CD4-positive, alpha-beta T cell (primary cell): ENCODE measurements around the gene SNRPF. TPM values are rescaled to one million over a fixed set of nuclear protein-coding genes. Genes with fewer than 3 reads are reported as not detected.
"Not testable (repeated sequence)": the region's sequence is repeated elsewhere in the genome, so short reads cannot be mapped to it uniquely, and the experiment has no call there.

Source experiments
- ATAC-seq: fragments of 200-7000 bp; cut with Tn5 transposase; one replicate; pipeline ENCODE4 v1.10.0; 2022; ENCODE audit warnings: mild to moderate bottlenecking; ENCODE audit not compliant: poor library complexity
- CTCF ChIA-PET: fragments of 350-600 bp; sonication (Branson Sonifier 250); formaldehyde crosslinking; loops from one replicate; lab custom pipeline; 2021; ENCODE audit warnings: antibody characterized with exemption, inconsistent platforms; lab: Charles Lee
- POLR2A ChIA-PET: fragments of 350-600 bp; sonication (Branson Sonifier 250); formaldehyde crosslinking; loops from one replicate; lab custom pipeline; 2021; ENCODE audit warnings: antibody characterized with exemption, inconsistent platforms; lab: Charles Lee
- DNase-seq, 14 experiments: peaks; one replicate each; pipeline ENCODE4 v3.0.0-alpha.2; 2013 to 2020; ENCODE audit warnings: mixed read lengths in 2 of 14
- H3K27ac ChIP-seq, 2 donors: one replicate each; pipeline versions ENCODE4 v1.5.1 to v1.7.0; 2013; ENCODE audit warnings: low read length in 2 of 2, low read depth in 1 of 2, mild to moderate bottlenecking in 1 of 2
- H3K27me3 ChIP-seq, 2 experiments: 1 replicate in 1 of 2; 2 replicates in 1 of 2; pipeline versions ENCODE4 v1.6.1 to v1.7.0; 2013; ENCODE audit warnings: low read length in 2 of 2, control low read depth in 1 of 2, mild to moderate bottlenecking in 1 of 2, moderate library complexity in 1 of 2; ENCODE audit not compliant: insufficient read depth in 2 of 2, control insufficient read depth in 1 of 2
- H3K36me3 ChIP-seq: one replicate; pipeline ENCODE4 v1.6.1; 2013; ENCODE audit warnings: low read length, control low read depth; ENCODE audit not compliant: insufficient read depth
- H3K4me1 ChIP-seq: one replicate; pipeline ENCODE4 v1.6.1; 2013; ENCODE audit warnings: low read length, control low read depth; ENCODE audit not compliant: insufficient read depth
- H3K4me3 ChIP-seq: one replicate; pipeline ENCODE4 v1.5.1; 2013; ENCODE audit warnings: mild to moderate bottlenecking, low read length, moderate library complexity
- H3K9me3 ChIP-seq, 2 experiments: 1 replicate in 1 of 2; 2 replicates in 1 of 2; pipeline versions ENCODE4 v1.6.1 to v1.7.0; 2013; ENCODE audit warnings: low read length in 2 of 2, mild to moderate bottlenecking in 2 of 2, control low read depth in 1 of 2, moderate library complexity in 1 of 2; ENCODE audit not compliant: control insufficient read depth in 1 of 2, insufficient read depth in 1 of 2
- H3K27ac Mint-ChIP-seq: one replicate; pipeline ENCODE4 v1.8.0; 2020; ENCODE audit warnings: mixed read lengths
- H3K27me3 Mint-ChIP-seq: one replicate; pipeline ENCODE4 v1.8.0; 2021; ENCODE audit warnings: mixed read lengths
- H3K36me3 Mint-ChIP-seq: one replicate; pipeline ENCODE4 v1.8.0; 2021; ENCODE audit warnings: low read depth, mixed read lengths
- H3K4me1 Mint-ChIP-seq: one replicate; pipeline ENCODE4 v1.8.0; 2021; ENCODE audit warnings: low read depth, mixed read lengths
- H3K4me3 Mint-ChIP-seq: one replicate; pipeline ENCODE4 v1.8.0; 2020; ENCODE audit warnings: mild to moderate bottlenecking, mixed read lengths
- H3K9me3 Mint-ChIP-seq: one replicate; pipeline ENCODE4 v1.8.0; 2020; ENCODE audit warnings: mixed read lengths
- CTCF ChIP-seq: fragments of 200-600 bp; IDR thresholded peaks from one replicate; pipeline ENCODE4 v1.8.0; 2022; ENCODE audit warnings: antibody characterized with exemption, mild to moderate bottlenecking
- intact Hi-C, 2 experiments: fragments of 100-400 bp; cut with DNase I in 1 of 2; cut with micrococcal nuclease in 1 of 2; formaldehyde crosslinking; loops; one replicate each; pipeline versions ENCODE4 v1.15.1 to v1.9.0; 2023 to 2025; cut with DNase I, micrococcal nuclease
- polyA plus RNA-seq, 2 donors: library from polyadenylated mRNA; unstranded; fragments of 120-200 nt; gene quantifications; one replicate each; pipeline ENCODE4 v1.2.1, GENCODE V29; 2013
- total RNA-seq, 174 experiments: library from RNA in 2 of 174; stranded (reverse) in 2 of 174; gene quantifications; one replicate each; pipeline ENCODE4 v1.2.3 and lab custom pipeline; 2021 to 2026

Gene SNRPF
- total RNA-seq, result 10 to 100 TPM; 40.9 to 44.0 TPM
- 33.5 TPM for polyA plus RNA-seq (2013, experiment 1 of 2)
- 31.4 TPM for polyA plus RNA-seq (2013, experiment 2 of 2)
- 13.4 to 118 (median 27.2) reads per million in 172 experiments for total RNA-seq (lab: John Stamatoyannopoulos, UW)

- DNase-seq, result peak; percentile 84 to 97 (median 91)
- Mint-ChIP-seq H3K4me3 (no peak within 1 kb of the TSS), H3K36me3 (peaks cover 35% of the 10 kb centered on the region), H3K4me1 (peaks cover 12% of the 10 kb centered on the region), H3K9me3 (no peaks in the 10 kb centered on the region), H3K27me3 (peaks cover 4% of the 10 kb centered on the region), H3K27ac (no peak within 1 kb of the TSS)
- CTCF ChIA-PET, result interaction anchor here (1.3 kb wide), 1 partner anchor 140 kb away, joined by 3 read pairs; no protein-coding TSS in a partner anchor
- peak; percentile 93 for ATAC-seq
- H3K27me3 ChIP-seq, result no peaks in the 10 kb centered on the region
- H3K4me1 ChIP-seq, result peaks cover 26% of the 10 kb centered on the region
- H3K9me3 ChIP-seq, result no peaks in the 10 kb centered on the region
- intact Hi-C loops, result loop anchor here (1.0 to 10.0 kb wide), 12 partner anchors 84 to 1594 kb away; partner anchors contain the start of genes LTA4H (in 2 of the 2), AMDHD1 (in 1 of the 2), CCDC38 (in 1 of the 2) and FGD6 (in 1 of the 2)
- TF ChIP-seq CTCF, result no peak
- H3K36me3 ChIP-seq, result peaks cover 26% of the 10 kb centered on the region
- peak within 1 kb of the TSS; percentile 83 for H3K4me3 ChIP-seq
- peak within 1 kb of the TSS; percentile 49 to 89 for H3K27ac ChIP-seq
- POLR2A ChIA-PET, result interaction anchor here (1.0 kb wide), 2 partner anchors 84 to 542 kb away, joined by 3 to 11 read pairs; partner anchors contain the start of genes AMDHD1 and CCDC38
Measured at GRCh38 chr12:95858451-95859343, at the start of gene SNRPF. TSS of gene SNRPF (plus strand) at chr12:95858952. CDS start at chr12:95859074, 122 bp downstream.

GRCh38 chr12:95809000-95809680 is 49.6 kb upstream of the SNRPF start:
- H3K4me3 Mint-ChIP-seq, result no peak overlapping the region
- Histone ChIP-seq H3K27ac (no peak overlapping the region), H3K36me3 (no peaks in the 10 kb centered on the region), H3K9me3 (no peaks in the 10 kb centered on the region), H3K4me1 (peaks cover 6% of the 10 kb centered on the region), H3K4me3 (no peak overlapping the region), H3K27me3 (peaks cover 2 to 8% of the 10 kb centered on the region in 2 experiments)
- DNase-seq (no peak), ATAC-seq (no peak)
- intact Hi-C loops, result no loop called here
- H3K36me3 Mint-ChIP-seq, result no peaks in the 10 kb centered on the region
- H3K9me3 Mint-ChIP-seq, result no peaks in the 10 kb centered on the region
- no peak for TF ChIP-seq CTCF
- H3K27me3 Mint-ChIP-seq, result peaks cover 59% of the 10 kb centered on the region
- CTCF ChIA-PET, result no interaction called here
- POLR2A ChIA-PET, result no interaction called here
- no peaks in the 10 kb centered on the region for H3K4me1 Mint-ChIP-seq
- H3K27ac Mint-ChIP-seq, result no peak overlapping the region

GRCh38 chr12:95810411-95810810 is 48.3 kb upstream of the SNRPF start:
- Mint-ChIP-seq H3K36me3 (no peaks in the 10 kb centered on the region), H3K9me3 (no peaks in the 10 kb centered on the region), H3K4me3 (no peak overlapping the region), H3K27ac (no peak overlapping the region), H3K27me3 (peaks cover 58% of the 10 kb centered on the region), H3K4me1 (no peaks in the 10 kb centered on the region)
- no peaks in the 10 kb centered on the region for H3K36me3 ChIP-seq
- H3K27ac ChIP-seq, result no peak overlapping the region
- TF ChIP-seq CTCF, result no peak
- intact Hi-C loops, result loop anchor here in 1 of 2 experiments (5.0 to 10.0 kb wide), 2 partner anchors 188 to 696 kb away; no protein-coding TSS in a partner anchor
- DNase-seq (no peak), ATAC-seq (no peak)
- H3K4me1 ChIP-seq, result peaks cover 6% of the 10 kb centered on the region
- CTCF ChIA-PET, result no interaction called here
- H3K27me3 ChIP-seq, result peaks cover 2 to 10% of the 10 kb centered on the region in 2 experiments
- no peak overlapping the region for H3K4me3 ChIP-seq
- H3K9me3 ChIP-seq, result no peaks in the 10 kb centered on the region
- POLR2A ChIA-PET, result no interaction called here

- H3K27ac ChIP-seq, H3K4me3 ChIP-seq, H3K4me1 ChIP-seq, H3K36me3 Mint-ChIP-seq, H3K9me3 ChIP-seq, H3K27me3 ChIP-seq, H3K4me3 Mint-ChIP-seq, H3K9me3 Mint-ChIP-seq, H3K4me1 Mint-ChIP-seq, H3K27ac Mint-ChIP-seq, ATAC-seq, H3K36me3 ChIP-seq, POLR2A ChIA-PET, DNase-seq: not testable (repeated sequence)
- CTCF ChIA-PET, result interaction anchor here (0.9 kb wide), 1 partner anchor 148 kb away, joined by 3 read pairs; no protein-coding TSS in a partner anchor
- peaks cover 49% of the 10 kb centered on the region for H3K27me3 Mint-ChIP-seq
- intact Hi-C loops, result loop anchor here in 1 of 2 experiments (5.0 to 10.0 kb wide), 2 partner anchors 190 to 697 kb away; no protein-coding TSS in a partner anchor
Measured at GRCh38 chr12:95812155-95812554, 46.6 kb upstream of the SNRPF start.
